ENCODE data around the gene TRIM59.

DNA sequence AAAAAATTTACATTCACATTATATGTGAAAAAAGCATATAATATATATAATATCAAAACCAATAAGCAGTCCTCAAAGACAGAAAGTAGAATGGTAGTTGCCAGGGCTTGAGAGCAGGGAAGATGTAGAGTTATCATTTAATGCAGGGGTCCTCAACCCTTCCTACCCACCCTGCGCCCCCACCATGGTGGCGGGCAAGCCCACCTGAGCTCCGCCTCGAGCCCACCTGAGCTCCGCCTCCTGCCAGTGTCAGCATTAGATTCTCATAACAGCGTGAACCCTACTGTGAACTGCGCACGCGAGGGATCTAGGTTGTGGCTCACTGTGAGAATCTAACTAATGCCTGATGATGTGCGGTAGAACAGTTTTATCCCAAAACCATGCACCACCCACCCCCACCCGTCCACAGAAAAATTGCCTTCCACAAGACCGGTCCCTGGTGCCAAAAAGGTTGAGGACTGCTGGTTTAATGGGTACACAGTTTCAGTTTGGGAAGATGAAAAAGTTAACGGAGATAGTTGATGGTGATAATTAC, 3.0 kb downstream of the TRIM59 start:
- TF ChIP-seq PML (IDR thresholded peaks at IDR 0.05; ENCODE audit: low read length) = no peak
- TF ChIP-seq ZNF436 (CRISPR knock-in tag; IDR thresholded peaks at IDR 0.05) = no peak
- TF ChIP-seq, protein P1, sequence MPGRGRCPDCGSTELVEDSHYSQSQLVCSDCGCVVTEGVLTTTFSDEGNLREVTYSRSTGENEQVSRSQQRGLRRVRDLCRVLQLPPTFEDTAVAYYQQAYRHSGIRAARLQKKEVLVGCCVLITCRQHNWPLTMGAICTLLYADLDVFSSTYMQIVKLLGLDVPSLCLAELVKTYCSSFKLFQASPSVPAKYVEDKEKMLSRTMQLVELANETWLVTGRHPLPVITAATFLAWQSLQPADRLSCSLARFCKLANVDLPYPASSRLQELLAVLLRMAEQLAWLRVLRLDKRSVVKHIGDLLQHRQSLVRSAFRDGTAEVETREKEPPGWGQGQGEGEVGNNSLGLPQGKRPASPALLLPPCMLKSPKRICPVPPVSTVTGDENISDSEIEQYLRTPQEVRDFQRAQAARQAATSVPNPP (IDR thresholded peaks at IDR 0.05; ENCODE audit: borderline replicate concordance, insufficient read depth, insufficient read length) = no peak
- TF ChIP-seq ARNT (IDR thresholded peaks at IDR 0.05) = no peak
- TF ChIP-seq, protein P2, sequence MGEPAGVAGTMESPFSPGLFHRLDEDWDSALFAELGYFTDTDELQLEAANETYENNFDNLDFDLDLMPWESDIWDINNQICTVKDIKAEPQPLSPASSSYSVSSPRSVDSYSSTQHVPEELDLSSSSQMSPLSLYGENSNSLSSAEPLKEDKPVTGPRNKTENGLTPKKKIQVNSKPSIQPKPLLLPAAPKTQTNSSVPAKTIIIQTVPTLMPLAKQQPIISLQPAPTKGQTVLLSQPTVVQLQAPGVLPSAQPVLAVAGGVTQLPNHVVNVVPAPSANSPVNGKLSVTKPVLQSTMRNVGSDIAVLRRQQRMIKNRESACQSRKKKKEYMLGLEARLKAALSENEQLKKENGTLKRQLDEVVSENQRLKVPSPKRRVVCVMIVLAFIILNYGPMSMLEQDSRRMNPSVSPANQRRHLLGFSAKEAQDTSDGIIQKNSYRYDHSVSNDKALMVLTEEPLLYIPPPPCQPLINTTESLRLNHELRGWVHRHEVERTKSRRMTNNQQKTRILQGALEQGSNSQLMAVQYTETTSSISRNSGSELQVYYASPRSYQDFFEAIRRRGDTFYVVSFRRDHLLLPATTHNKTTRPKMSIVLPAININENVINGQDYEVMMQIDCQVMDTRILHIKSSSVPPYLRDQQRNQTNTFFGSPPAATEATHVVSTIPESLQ (CRISPR knock-in tag; IDR thresholded peaks at IDR 0.05) = no peak
- no peak for TF ChIP-seq ZNF347 (CRISPR knock-in tag; IDR thresholded peaks at IDR 0.05; ENCODE audit: low read depth)
- TF ChIP-seq RBM39 (optimal IDR thresholded peaks at IDR 0.05; ENCODE audit: low read depth, low read length) = no peak
- no peak for TF ChIP-seq NFRKB (IDR thresholded peaks at IDR 0.05; ENCODE audit: low read depth)
- TF ChIP-seq, protein P3, sequence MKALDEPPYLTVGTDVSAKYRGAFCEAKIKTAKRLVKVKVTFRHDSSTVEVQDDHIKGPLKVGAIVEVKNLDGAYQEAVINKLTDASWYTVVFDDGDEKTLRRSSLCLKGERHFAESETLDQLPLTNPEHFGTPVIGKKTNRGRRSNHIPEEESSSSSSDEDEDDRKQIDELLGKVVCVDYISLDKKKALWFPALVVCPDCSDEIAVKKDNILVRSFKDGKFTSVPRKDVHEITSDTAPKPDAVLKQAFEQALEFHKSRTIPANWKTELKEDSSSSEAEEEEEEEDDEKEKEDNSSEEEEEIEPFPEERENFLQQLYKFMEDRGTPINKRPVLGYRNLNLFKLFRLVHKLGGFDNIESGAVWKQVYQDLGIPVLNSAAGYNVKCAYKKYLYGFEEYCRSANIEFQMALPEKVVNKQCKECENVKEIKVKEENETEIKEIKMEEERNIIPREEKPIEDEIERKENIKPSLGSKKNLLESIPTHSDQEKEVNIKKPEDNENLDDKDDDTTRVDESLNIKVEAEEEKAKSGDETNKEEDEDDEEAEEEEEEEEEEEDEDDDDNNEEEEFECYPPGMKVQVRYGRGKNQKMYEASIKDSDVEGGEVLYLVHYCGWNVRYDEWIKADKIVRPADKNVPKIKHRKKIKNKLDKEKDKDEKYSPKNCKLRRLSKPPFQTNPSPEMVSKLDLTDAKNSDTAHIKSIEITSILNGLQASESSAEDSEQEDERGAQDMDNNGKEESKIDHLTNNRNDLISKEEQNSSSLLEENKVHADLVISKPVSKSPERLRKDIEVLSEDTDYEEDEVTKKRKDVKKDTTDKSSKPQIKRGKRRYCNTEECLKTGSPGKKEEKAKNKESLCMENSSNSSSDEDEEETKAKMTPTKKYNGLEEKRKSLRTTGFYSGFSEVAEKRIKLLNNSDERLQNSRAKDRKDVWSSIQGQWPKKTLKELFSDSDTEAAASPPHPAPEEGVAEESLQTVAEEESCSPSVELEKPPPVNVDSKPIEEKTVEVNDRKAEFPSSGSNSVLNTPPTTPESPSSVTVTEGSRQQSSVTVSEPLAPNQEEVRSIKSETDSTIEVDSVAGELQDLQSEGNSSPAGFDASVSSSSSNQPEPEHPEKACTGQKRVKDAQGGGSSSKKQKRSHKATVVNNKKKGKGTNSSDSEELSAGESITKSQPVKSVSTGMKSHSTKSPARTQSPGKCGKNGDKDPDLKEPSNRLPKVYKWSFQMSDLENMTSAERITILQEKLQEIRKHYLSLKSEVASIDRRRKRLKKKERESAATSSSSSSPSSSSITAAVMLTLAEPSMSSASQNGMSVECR (CRISPR knock-in tag; IDR thresholded peaks at IDR 0.05) = no peak
- no peak for TF ChIP-seq ZNF239 (CRISPR knock-in tag; IDR thresholded peaks at IDR 0.05)
- TF ChIP-seq, protein P4, sequence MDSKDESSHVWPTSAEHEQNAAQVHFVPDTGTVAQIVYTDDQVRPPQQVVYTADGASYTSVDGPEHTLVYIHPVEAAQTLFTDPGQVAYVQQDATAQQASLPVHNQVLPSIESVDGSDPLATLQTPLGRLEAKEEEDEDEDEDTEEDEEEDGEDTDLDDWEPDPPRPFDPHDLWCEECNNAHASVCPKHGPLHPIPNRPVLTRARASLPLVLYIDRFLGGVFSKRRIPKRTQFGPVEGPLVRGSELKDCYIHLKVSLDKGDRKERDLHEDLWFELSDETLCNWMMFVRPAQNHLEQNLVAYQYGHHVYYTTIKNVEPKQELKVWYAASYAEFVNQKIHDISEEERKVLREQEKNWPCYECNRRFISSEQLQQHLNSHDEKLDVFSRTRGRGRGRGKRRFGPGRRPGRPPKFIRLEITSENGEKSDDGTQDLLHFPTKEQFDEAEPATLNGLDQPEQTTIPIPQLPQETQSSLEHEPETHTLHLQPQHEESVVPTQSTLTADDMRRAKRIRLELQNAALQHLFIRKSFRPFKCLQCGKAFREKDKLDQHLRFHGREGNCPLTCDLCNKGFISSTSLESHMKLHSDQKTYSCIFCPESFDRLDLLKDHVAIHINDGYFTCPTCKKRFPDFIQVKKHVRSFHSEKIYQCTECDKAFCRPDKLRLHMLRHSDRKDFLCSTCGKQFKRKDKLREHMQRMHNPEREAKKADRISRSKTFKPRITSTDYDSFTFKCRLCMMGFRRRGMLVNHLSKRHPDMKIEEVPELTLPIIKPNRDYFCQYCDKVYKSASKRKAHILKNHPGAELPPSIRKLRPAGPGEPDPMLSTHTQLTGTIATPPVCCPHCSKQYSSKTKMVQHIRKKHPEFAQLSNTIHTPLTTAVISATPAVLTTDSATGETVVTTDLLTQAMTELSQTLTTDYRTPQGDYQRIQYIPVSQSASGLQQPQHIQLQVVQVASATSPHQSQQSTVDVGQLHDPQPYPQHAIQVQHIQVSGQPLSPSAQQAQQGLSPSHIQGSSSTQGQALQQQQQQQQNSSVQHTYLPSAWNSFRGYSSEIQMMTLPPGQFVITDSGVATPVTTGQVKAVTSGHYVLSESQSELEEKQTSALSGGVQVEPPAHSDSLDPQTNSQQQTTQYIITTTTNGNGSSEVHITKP (IDR thresholded peaks at IDR 0.05; ENCODE audit: partially characterized antibody) = no peak
- TF ChIP-seq CBX2 (IDR thresholded peaks at IDR 0.05; ENCODE audit: insufficient read depth, low read length, poor library complexity, severe bottlenecking) = no peak
- TF ChIP-seq, protein P5, sequence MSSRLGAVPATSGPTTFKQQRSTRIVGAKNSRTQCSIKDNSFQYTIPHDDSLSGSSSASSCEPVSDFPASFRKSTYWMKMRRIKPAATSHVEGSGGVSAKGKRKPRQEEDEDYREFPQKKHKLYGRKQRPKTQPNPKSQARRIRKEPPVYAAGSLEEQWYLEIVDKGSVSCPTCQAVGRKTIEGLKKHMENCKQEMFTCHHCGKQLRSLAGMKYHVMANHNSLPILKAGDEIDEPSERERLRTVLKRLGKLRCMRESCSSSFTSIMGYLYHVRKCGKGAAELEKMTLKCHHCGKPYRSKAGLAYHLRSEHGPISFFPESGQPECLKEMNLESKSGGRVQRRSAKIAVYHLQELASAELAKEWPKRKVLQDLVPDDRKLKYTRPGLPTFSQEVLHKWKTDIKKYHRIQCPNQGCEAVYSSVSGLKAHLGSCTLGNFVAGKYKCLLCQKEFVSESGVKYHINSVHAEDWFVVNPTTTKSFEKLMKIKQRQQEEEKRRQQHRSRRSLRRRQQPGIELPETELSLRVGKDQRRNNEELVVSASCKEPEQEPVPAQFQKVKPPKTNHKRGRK (tag; IDR thresholded peaks at IDR 0.05) = no peak
- TF ChIP-seq HNRNPL (IDR thresholded peaks at IDR 0.05; ENCODE audit: low read depth, low read length) = no peak
